ENCODE measurements around the gene LENG1. TPM values are rescaled to one million over a fixed set of nuclear protein-coding genes. Genes with fewer than 3 reads are reported as not detected.

The LENG1 gene
- total and polyA plus RNA-seq, 9 of the 15 experiments (the other 6 are each of a cell fraction or from before 2014, with no cell fraction given) = 0.30 to 10.5 (median 4.7) TPM

GRCh38 chr19:54189735-54190502 is 30.4 kb upstream of the LENG1 start (continued):
- TF ChIP-seq DACH1 (IDR thresholded peaks at IDR 0.05; ENCODE audit: partially characterized antibody) (no peak), MAZ (CRISPR knock-in tag; conservative IDR thresholded peaks at IDR 0.05 in 1 of 2, IDR thresholded peaks at IDR 0.05 in 1 of 2) (peak; percentile 84 to 96), MTF1 (CRISPR knock-in tag; IDR thresholded peaks at IDR 0.05; ENCODE audit: borderline replicate concordance) (no peak), NCOA2 (IDR thresholded peaks at IDR 0.05; ENCODE audit: partially characterized antibody in 2 of 2) (no peak), BDP1 (IDR thresholded peaks at IDR 0.05; ENCODE audit: insufficient read depth, insufficient read length) (no peak), MLLT1 (IDR thresholded peaks at IDR 0.05) (peak in 1 of 2 experiments; percentile 25; a peak in 1 of 4 replicates), THRAP3 (IDR thresholded peaks at IDR 0.05; ENCODE audit: borderline replicate concordance) (no peak), ZNF280A (IDR thresholded peaks at IDR 0.05; ENCODE audit: low read depth, partially characterized antibody) (no peak), E2F6 (IDR thresholded peaks at IDR 0.05; ENCODE audit: borderline replicate concordance in 1 of 2, extremely low read depth in 1 of 2, insufficient read depth in 1 of 2, insufficient read length in 1 of 2, low read depth in 1 of 2, low read length in 1 of 2, poor library complexity in 1 of 2, severe bottlenecking in 1 of 2) (peak in 1 of 2 experiments; percentile 59), POLR2AphosphoS5 (IDR thresholded peaks at IDR 0.05; ENCODE audit: control insufficient read depth, insufficient read depth, low read depth, low read length) (peak; percentile 39; the same call in 1 of the 2 replicates), NFYB (IDR thresholded peaks at IDR 0.05; ENCODE audit: extremely low read depth, insufficient read length) (no peak), ZNF407 (IDR thresholded peaks at IDR 0.05; ENCODE audit: low read depth) (no peak), SMARCA5 (IDR thresholded peaks at IDR 0.05) (peak; percentile 87; the same call in 1 of the 2 replicates)

All from K562 (cell line).